Measurements from ENCODE around the gene CBLIF. TPM values are rescaled to one million over a fixed set of nuclear protein-coding genes. Genes with fewer than 3 reads are reported as not detected.

CBLIF gene
- total RNA-seq, 2 experiments from 2014 or later: not detected

DNA sequence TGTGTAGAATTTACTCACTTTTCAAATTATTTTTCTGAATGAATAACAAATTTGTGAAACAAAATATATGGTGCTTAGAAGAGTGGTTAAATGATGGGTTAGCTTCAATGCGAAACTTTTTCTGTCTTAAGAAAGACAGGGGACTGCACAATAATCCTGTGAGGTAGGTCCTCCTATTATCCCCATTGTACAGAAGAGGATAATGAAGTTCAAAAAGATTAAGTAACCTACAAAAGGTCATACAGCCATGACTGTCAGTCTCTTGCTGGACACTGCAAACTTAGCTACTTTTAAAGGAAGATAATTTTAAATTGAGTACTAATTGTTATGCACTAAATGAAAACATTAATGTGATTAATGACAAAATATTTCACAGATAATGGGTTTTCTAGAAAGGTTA, 38.3 kb upstream of the CBLIF start:
- no TSS peak for BruUV-seq (replicated peaks)
- no peak overlapping the region for H3K4me3 ChIP-seq (ENCODE audit: low read depth, low read length, poor library complexity, severe bottlenecking)
- no peaks in the 10 kb centered on the region for H3K9me3 ChIP-seq (ENCODE audit: low read length)
- no peaks in the 10 kb centered on the region for H3K9me2 ChIP-seq (ENCODE audit: insufficient read depth, low read length)
- H3K36me3 ChIP-seq (ENCODE audit: insufficient read depth, low read length): no peaks in the 10 kb centered on the region
- H4K20me1 ChIP-seq (ENCODE audit: insufficient read depth, low read length): no peaks in the 10 kb centered on the region
- H2AFZ ChIP-seq (ENCODE audit: low read length): no peak overlapping the region
- no peaks in the 10 kb centered on the region for H3K4me1 ChIP-seq (ENCODE audit: insufficient read depth, low read length, poor library complexity, severe bottlenecking)
- no peak for TF ChIP-seq EZH2phosphoT487 (IDR thresholded peaks at IDR 0.05; ENCODE audit: borderline replicate concordance, low read depth, low read length)
- no peak for TF ChIP-seq CTCF (conservative IDR thresholded peaks at IDR 0.05; ENCODE audit: low read length)
- no peak overlapping the region for H3K27ac ChIP-seq (ENCODE audit: low read depth, low read length, poor library complexity, severe bottlenecking)
- no peak for DNase-seq (ENCODE audit: low spot score)
- intact Hi-C loops (cut with micrococcal nuclease; ENCODE audit: unreplicated experiment): no loop called here
- H3K4me2 ChIP-seq (ENCODE audit: low read length): no peak overlapping the region
- CTCF ChIA-PET (ENCODE audit: unreplicated experiment): no interaction called here
- POLR2A ChIA-PET: no interaction called here
- H3K79me2 ChIP-seq (ENCODE audit: insufficient read depth, low read depth, low read length): no peaks in the 10 kb centered on the region

- BruUV-seq (replicated peaks): no TSS peak
- H3K27ac ChIP-seq (ENCODE audit: low read depth, low read length, poor library complexity, severe bottlenecking): no peak overlapping the region
- no peak overlapping the region for H2AFZ ChIP-seq (ENCODE audit: low read length)
- no peaks in the 10 kb centered on the region for H3K79me2 ChIP-seq (ENCODE audit: insufficient read depth, low read depth, low read length)
- no peaks in the 10 kb centered on the region for H3K9me3 ChIP-seq (ENCODE audit: low read length)
- CTCF ChIA-PET (ENCODE audit: unreplicated experiment): no interaction called here
- H3K9me2 ChIP-seq (ENCODE audit: insufficient read depth, low read length): no peaks in the 10 kb centered on the region
- H3K4me1 ChIP-seq (ENCODE audit: insufficient read depth, low read length, poor library complexity, severe bottlenecking): no peaks in the 10 kb centered on the region
- no peak overlapping the region for H3K4me3 ChIP-seq (ENCODE audit: low read depth, low read length, poor library complexity, severe bottlenecking)
- no peak overlapping the region for H3K4me2 ChIP-seq (ENCODE audit: low read length)
- H3K36me3 ChIP-seq (ENCODE audit: insufficient read depth, low read length): no peaks in the 10 kb centered on the region
- H4K20me1 ChIP-seq (ENCODE audit: insufficient read depth, low read length): no peaks in the 10 kb centered on the region
- no peak for DNase-seq (ENCODE audit: low spot score)
- POLR2A ChIA-PET: interaction anchor here (0.6 kb wide), 1 partner anchor 596 kb away, joined by 3 read pairs; no protein-coding TSS in a partner anchor
- TF ChIP-seq EZH2phosphoT487 (IDR thresholded peaks at IDR 0.05; ENCODE audit: borderline replicate concordance, low read depth, low read length): no peak
- no peak for TF ChIP-seq CTCF (conservative IDR thresholded peaks at IDR 0.05; ENCODE audit: low read length)
- intact Hi-C loops (cut with micrococcal nuclease; ENCODE audit: unreplicated experiment): no loop called here
These were observed 34.3 kb upstream of the CBLIF start for GRCh38 chr11:59879567-59879966.

GRCh38 chr11:59878575-59878974, 33.3 kb upstream of the CBLIF start, which contains the start of gene OOSP3:
Gene OOSP3 (plus strand): TSS chr11:59878782. CDS start chr11:59878809, 27 bp downstream.
- ChIA-PET CTCF (ENCODE audit: unreplicated experiment) (no interaction called here), POLR2A (no interaction called here)
- Histone ChIP-seq H3K36me3 (ENCODE audit: insufficient read depth, low read length) (no peaks in the 10 kb centered on the region), H3K79me2 (ENCODE audit: insufficient read depth, low read depth, low read length) (no peaks in the 10 kb centered on the region), H3K9me2 (ENCODE audit: insufficient read depth, low read length) (no peaks in the 10 kb centered on the region), H3K9me3 (ENCODE audit: low read length) (no peaks in the 10 kb centered on the region), H3K4me3 (ENCODE audit: low read depth, low read length, poor library complexity, severe bottlenecking) (no peak within 1 kb of the TSS), H4K20me1 (ENCODE audit: insufficient read depth, low read length) (no peaks in the 10 kb centered on the region), H3K4me1 (ENCODE audit: insufficient read depth, low read length, poor library complexity, severe bottlenecking) (no peaks in the 10 kb centered on the region), H3K27ac (ENCODE audit: low read depth, low read length, poor library complexity, severe bottlenecking) (no peak within 1 kb of the TSS), H3K4me2 (ENCODE audit: low read length) (no peak within 1 kb of the TSS), H2AFZ (ENCODE audit: low read length) (no peak within 1 kb of the TSS)
- intact Hi-C loops (cut with micrococcal nuclease; ENCODE audit: unreplicated experiment): no loop called here
- DNase-seq (ENCODE audit: low spot score): no peak
- no peak for TF ChIP-seq EZH2phosphoT487 (IDR thresholded peaks at IDR 0.05; ENCODE audit: borderline replicate concordance, low read depth, low read length)
- BruUV-seq (replicated peaks): no TSS peak
